Melanocyte of skin (primary cell): Measurements from ENCODE around the gene CLEC3B. TPM values are rescaled to one million over a fixed set of nuclear protein-coding genes. Genes with fewer than 3 reads are reported as not detected.

Source experiments
- small RNA-seq, 2 donors: library from RNA; depleted of rRNA; stranded (forward); fragments of <200 nt; gene quantifications; one replicate each; pipeline ENCODE3, GENCODE V24; 2012
- total RNA-seq, 2 donors: library from RNA; depleted of rRNA; stranded (reverse); fragments of >200 nt; gene quantifications; 2 replicates each; pipeline ENCODE4 v1.2.3, GENCODE V29; 2012

Gene CLEC3B
- not detected for total RNA-seq

DNA sequence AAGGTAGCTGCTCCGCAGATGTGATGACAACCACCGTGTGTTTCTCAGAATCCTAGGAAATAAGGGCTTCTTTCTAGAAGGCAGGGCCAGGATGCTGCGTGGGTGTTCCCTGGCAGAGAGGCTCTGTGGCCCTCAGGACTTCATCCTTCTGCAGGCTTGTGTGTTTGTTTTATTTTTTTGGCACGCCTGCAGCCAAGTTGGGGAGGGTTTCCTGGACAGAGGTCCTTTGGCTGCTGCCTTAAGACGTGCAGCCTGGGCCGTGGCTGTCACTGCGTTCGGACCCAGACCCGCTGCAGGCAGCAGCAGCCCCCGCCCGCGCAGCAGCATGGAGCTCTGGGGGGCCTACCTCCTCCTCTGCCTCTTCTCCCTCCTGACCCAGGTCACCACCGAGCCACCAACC lies at the start of gene CLEC3B:
TSS of gene CLEC3B (plus strand) at position 266 of the 400 bp plus-strand sequence. CDS start at position 326, 60 bp downstream.

Small RNA genes lying within 50 kb of the gene (small RNA-seq; reads per million reads assigned to genes)
- gene RNU5B-3P: 0 reads per million in 2 donors

Other genes with a start within 250 kb of the CLEC3B start
- gene TMEM42, start 164.4 kb upstream of the CLEC3B start, total RNA-seq: 1 to 10 TPM; 4.7 to 7.9 TPM
- gene TGM4, start 151.7 kb upstream of the CLEC3B start, total RNA-seq: not detected
- gene ZDHHC3, start 50.1 kb upstream of the CLEC3B start, total RNA-seq: 10 to 100 TPM; 40.6 to 57.6 TPM
- gene EXOSC7, start 50.1 kb upstream of the CLEC3B start, total RNA-seq: 10 to 100 TPM; 16.9 to 44.0 TPM
- gene CDCP1, start 120.1 kb downstream of the CLEC3B start, total RNA-seq: 10 to 100 TPM in 1 of 2 donors, 1 to 10 TPM in 1; 3.1 to 11.0 TPM
- gene TMEM158, start 200.0 kb downstream of the CLEC3B start, total RNA-seq: 1 to 10 TPM; 2.4 to 5.0 TPM